Pons (tissue), 1 donor: ENCODE data around the gene ASF1B.

ENCODE experiments used
- DNase-seq: peaks from one replicate; pipeline ENCODE4 v3.0.0-alpha.2; 2016; ENCODE audit warnings: low spot score

Gene ASF1B

GRCh38 chr19:14138576-14139265, 2.3 kb upstream of the ASF1B start:
- DNase-seq = peak; percentile 55

DNA sequence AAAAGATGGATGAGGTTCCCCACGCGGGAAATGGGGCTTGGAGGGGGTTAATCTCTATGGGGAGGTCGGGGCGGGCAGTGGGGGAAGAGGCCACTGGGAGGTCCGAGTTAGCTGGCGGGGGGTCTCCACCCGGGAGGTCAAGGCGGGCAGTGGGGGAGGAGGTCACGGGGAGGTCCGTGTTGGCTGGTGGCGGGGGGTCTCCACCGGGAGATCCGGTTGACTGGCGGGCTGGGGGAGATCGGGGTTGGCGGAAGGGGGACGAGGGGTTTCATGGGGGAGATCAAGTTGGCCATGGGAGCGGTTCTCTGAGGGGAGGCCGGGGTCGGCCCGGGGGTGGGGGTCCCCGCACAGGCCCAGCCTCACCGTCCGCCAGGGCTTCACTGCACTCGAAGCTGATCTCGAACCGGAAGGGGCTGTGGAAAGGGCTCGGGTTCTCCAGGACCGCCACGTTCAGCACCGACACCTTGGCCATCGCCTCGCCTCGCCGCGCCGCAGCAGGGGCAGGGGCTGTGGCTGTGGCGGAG, 342 bp downstream of the ASF1B start:
- DNase-seq = no peak

DNA sequence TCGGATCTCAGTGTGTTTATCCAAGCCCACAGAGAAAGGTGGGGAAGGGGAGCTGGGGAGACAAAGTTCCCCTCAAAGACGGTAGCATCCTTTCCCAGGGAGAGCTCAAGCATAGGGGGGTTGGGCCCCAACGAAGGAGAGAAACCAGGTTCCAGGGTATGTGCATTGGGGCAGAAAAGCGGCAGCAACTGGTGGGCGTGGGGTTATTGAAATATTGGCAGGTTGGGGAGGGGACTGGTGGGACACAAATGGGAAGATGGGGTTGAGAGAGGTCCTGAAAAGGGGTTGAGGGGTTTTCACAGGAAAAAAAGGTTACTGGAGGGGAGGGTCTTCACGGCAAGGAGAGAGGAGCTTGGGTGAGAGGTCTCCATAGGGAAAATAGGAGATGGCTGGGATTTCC, 1.0 kb downstream of the ASF1B start:
- no peak for DNase-seq

DNA sequence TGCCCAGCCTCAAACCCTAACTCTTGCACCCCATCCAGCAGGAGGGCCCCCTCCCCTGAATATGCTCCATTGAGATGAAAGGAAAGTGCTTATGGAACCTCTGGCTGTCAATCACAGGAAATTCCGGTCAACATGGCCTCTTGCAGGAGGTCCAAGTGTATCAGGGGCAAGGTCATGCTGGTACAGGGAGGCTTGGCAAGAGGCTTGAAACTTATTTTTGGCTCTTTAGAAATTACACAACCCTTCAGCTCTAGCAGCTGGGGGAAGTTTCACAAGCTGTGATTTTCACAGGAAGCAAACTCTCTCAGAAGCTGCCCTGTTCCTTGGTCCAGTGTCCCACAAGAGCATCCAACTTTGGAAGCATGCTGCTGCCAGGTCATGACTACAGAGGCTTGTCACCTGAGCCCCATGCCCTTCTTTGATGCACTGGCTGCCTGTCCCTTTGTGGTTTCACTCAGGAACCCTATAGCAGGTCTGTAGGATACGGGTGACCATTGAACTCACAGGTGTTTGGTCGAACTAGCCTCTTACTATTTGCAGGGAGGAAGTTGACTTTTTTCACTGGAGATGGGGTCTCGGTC, 8.4 kb downstream of the ASF1B start:
- peak; percentile 68 for DNase-seq

DNA sequence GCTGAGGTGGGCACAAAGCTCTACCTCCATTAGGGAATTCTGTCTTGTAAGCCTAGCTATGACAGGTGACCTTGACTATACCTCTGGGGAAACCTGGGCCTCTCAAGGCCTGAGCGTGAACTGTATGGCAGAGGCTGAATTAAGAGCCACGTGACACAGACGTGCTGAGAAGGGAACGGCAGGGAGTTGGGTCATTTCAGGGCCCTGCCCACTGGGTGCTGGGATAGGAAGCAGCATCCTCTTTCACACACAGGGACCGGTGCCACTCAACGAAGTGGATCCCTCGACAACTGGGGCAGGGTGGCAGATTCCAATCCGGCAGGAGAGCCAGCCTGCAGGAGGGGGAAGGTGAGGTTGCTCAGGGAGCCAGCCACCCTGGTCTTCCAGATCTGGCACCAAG, 9.2 kb downstream of the ASF1B start:
- no peak for DNase-seq

DNA sequence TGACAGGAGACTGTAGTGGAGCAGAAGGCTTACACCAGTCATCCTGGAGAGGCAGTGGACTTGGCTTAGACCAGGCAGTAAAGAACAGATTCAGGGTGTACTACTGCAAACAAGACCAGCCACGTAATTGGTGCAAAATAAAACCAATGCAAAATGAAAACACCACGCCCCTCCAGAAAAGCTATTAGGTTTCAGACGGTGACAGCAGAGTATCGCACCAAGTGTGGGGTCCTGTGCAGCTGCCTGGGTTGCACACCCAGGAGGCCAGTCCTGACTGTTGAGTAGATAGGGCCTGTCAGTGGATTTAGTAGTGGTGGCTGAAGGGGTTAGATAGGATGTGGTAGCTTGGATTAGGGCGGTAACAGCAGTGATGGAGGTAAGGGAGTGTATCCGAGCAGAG, 13.5 kb downstream of the ASF1B start:
- no peak for DNase-seq

DNA sequence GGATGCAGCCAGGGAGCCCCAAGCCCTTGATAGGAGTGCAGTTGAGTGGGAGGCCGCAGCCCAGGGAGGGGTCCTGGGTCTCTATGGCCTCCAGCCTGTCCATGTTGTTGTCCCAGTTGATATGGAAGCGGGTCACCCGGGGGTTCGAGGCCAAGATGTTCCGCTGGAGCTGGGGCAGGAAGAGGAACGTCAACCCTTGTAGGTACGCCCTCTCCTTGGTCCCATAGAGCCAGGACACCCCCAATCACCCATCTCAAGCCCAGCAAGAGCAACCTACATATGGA, 15.9 kb downstream of the ASF1B start:
- no peak for DNase-seq

DNA sequence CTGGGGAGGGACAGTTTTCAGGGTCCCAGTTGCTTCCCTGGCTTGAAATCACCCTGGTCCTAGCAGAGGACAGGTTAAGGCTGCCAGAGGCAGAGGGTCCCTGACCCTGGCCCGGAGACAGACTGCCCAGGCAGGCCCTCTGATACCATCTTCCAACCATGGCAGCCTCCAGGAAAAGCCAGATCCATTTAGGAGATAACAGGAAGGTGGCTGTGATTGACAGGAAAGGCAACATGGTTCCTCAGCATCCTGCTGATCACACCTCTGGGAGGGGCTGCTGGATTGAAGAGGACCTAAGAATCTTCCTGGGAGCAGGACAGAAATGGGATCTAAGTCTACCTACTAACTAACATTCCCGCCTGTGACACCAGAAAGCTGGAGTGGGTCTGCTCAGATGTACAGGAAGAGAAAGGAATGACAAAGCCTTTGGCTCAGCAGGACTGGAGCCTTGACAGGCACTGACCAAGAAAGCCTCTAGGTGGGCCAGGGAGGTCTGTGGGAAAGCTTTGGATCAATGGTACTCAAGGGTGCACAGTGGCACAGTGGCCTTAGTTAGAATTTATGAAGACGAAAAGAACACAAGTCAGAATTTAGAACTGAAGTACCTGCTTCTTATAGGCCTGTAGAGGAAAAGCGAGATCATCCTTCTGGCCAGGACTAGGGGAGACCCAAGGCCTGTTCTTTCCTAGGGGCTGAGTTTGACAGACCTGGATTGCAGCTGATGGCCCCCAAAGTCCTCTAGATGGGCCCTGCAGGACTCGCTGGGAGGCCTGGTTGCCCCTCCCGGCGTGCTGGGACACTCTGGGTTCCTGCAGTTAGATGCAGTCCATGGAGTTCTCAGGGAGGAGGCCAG, 16.5 kb downstream of the ASF1B start:
- DNase-seq = no peak

GRCh38 chr19:14119146-14119545, 17.2 kb downstream of the ASF1B start:
- no peak for DNase-seq

DNA sequence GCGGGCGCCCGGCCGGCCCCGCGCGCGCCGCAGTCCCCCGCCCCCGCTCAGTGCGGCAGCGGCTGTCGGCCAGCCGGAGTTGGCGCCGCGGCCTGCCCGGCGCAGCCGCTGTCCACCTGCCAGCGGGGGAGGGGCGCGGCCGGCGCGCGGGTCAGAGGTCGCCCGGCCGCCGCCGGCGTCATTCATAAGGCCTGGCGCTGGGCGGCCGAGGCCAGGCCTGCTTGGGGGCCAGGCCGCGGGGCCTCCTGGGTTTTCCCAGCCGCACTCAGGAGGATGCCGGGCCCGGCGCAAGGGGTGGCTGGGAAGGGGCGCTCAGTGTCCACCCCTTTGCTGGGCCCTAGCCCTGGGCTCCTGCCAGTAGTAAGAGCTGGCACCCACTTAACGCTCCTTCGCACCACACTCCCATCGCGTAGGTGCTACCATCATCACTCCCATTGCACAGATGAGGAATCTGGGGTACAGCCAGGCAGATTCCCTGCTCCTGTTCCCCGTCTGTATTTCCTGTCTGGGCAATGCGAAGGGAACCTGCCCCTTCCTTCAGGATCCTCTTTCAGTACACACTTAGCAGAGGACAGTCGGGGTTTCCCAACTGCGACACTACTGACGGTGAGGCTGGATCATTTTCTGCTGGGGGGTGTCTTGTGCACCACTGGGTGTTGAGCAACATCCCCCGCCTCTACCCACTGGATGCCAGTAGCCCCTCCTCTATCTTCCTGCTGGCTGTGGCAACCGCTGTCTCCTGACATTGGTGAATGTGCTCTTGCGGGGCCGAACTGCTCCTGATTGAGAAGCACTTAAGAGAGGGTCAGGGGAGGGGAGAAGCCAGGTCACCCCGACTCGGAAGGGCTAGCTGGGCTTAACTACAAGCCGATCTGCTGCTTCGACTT, 18.0 kb downstream of the ASF1B start:
- peak; percentile 85 for DNase-seq

- peak; percentile 98 for DNase-seq
Observed at GRCh38 chr19:14117668-14118164, 18.7 kb downstream of the ASF1B start, which contains the start of gene PRKACA. Gene PRKACA (minus strand): TSS chr19:14117762. CDS start chr19:14117547, 215 bp downstream.

DNA sequence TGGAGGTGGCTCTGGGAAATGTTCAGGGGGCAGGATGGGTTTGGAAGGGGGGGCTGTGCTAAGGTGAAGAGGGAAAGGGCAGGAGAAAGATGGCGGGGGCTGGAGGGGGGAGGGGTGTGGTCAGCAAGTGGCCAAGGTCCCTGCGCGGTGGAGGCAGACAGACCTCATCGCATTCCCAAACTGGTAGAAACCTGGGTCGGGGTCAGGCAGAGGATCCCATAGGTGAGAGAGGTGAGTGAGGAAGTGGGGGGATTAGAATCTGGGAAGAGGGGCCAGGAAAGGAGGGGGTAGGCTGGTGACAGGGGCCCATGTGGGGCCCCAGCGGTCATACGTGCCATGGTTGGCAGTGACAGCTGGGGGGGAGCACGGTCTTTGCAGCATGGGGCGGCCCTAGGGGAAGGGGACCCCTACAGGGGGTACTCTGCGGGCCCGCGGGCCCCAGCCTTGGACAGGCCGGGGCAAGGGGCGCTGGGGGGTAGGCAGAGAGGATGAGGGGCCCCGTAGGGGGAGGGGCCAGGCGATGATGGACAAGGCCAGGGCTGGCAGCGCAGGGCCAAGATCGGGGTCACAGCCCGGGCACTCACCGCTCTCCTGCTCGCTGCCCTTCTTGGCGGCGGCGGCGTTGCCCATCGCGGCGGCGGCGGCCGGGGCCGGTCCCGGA, 19.3 kb downstream of the ASF1B start:
- no peak for DNase-seq

DNA sequence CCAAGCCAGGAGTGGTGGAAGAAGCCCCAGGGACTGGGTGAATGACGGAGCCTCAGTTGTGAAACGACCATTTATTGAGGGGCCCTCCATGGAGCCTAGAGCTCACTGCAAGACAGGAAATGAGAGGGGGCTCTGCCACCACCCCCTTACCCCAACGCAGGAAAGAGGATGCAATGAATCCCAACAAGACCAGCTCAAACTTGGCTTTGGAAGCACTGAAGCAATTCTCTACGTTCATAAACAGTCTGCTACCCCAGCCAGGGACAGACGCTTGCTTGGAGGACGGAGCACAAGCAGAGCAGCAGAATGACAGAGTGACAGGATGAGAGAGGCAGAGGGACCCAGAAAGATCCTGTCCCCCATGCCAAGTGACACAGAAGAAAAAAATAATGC, 19.9 kb downstream of the ASF1B start:
- no peak for DNase-seq

GRCh38 chr19:14115756-14116155, 20.6 kb downstream of the ASF1B start:
- no peak for DNase-seq

GRCh38 chr19:14114854-14115253, 21.5 kb downstream of the ASF1B start:
- DNase-seq = peak; percentile 72

- DNase-seq = no peak
Observed at GRCh38 chr19:14114439-14114838, 21.9 kb downstream of the ASF1B start.

- DNase-seq = no peak
Observed at GRCh38 chr19:14113762-14114414, 22.5 kb downstream of the ASF1B start.

- no peak for DNase-seq
Observed at GRCh38 chr19:14112809-14113385, 23.5 kb downstream of the ASF1B start.

DNA sequence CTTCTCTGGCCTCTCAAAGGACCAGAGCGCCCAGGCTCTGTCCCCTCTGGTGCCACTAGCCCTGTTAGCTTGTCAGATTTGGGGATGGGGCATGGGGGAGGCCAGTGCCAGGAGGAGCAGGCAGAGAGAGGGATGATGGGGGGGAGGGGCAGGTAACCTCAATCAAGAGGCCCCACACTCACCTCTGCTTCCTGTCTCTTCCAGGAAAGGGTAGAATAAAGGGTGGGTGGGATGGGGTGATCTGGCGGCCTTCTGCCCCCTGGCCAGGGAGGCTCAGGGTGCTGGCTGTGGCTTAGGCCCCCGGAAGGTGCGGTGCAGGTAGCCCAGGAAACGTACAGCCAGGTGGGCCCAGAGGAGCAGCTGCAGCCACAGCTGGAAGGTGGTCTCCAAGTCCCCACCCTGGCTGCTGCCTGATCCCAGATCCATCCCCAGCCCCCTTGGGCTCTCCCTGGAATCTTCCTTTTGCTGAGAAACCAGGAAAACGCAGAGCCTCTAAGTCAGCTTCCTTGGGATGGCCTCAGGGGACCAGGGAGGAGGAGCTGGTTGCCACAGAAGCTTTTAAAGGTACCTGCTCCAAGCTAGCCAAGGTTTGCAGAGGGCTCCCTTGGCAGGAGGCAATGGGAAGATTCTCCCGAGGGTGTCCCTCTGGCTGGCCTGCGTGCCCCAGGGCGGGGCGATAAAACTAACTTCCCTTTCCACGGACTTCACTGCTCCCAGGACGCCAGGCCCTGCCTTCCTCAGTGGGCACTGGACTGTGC, 24.2 kb downstream of the ASF1B start:
- DNase-seq = no peak

DNA sequence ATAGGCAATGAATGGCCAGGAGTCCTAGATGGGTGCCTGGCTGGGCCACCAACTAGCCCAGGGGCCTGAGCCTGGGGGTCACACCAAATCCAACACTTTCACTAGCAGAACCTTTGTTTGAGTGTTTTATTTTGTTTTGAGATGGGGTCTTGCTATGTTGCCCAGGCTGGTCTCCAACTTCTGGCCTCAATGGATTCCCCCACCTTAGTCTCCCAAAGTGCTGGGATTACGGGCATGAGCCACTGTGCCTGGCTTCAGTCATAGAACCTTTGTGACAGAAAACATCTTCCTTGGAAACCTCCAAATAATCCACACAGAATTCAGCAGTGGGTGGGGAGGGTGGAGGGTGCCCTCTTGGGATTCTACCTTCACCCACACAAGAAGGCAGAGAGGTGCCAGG, 24.9 kb downstream of the ASF1B start:
- no peak for DNase-seq
